Neural cell (in vitro differentiated cells): ENCODE results near the gene LGALS3BP.

Experiments
- POLR2AphosphoS5 ChIP-seq: IDR thresholded peaks from 2 replicates; pipeline ENCODE4 v1.6.1; 2012
- TAF1 ChIP-seq: IDR thresholded peaks from 2 replicates; pipeline ENCODE4 v1.6.1; 2012; ENCODE audit warnings: low read depth

DNA sequence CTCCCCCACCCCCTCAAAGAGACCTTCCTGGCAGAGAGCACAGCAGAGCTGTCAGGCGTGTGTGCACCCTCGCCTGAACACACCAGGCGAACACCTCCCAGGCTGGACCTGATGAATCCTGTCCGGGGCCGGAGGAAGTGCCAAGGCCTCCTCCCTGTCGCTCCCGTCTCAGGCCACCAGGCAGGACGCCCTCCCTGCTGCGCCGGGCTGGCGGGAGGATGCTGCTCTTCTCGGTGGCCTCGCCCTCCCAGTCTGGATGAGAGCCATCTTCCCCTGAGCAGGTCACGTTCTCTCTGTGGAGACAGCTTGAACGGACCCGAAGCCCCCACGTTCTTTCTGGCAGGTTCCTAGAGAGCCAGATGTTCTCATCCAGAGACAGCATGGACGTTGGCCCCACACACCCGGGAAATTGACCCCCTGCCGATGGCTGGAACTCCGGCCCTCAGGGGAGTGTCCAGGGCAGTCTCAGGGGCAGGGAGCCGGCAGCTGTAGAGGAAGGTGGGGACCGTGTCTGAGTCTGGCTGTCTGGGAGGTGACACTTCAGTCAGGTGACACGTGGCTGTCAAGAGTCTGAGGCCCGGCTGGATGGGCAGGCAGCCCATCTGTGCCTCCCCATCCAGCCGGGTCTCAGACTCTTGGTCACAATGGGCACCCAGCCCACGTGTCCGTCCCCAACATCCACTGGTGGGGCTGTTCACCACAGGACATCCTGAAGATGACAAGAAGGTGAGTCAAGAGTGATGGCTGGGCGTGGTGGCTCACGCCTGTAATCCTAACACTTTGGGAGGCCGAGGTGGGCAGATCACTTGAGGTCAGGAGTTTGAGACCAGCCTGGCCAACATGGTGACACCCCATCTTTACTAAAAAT lies 49.6 kb downstream of the LGALS3BP start:
- TF ChIP-seq POLR2AphosphoS5, result no peak
- no peak for TF ChIP-seq TAF1
